H9 (cell line): ENCODE results near the gene SLIT1. TPM values are rescaled to one million over a fixed set of nuclear protein-coding genes. Genes with fewer than 3 reads are reported as not detected.
A peak's percentile ranks its signal among the peaks of the same experiment; 100 is the strongest.

Experiments
- DNase-seq: peaks from one replicate; pipeline ENCODE4 v3.0.0-alpha.2; 2017
- H2AFZ ChIP-seq: one replicate; pipeline ENCODE4 v1.6.1; 2013; ENCODE audit warnings: mild to moderate bottlenecking, low read length, control low read depth, moderate library complexity
- H2AK5ac ChIP-seq: 2 replicates; pipeline ENCODE4 v1.6.1; 2013; ENCODE audit warnings: low read length, control low read depth, mixed read lengths; ENCODE audit not compliant: insufficient read length
- H2BK120ac ChIP-seq: one replicate; pipeline ENCODE4 v1.6.1; 2013; ENCODE audit warnings: low read depth, mild to moderate bottlenecking, low read length, control low read depth, inconsistent platforms; ENCODE audit not compliant: poor library complexity, severe bottlenecking
- H2BK12ac ChIP-seq: 2 replicates; pipeline ENCODE4 v1.6.1; 2013; ENCODE audit warnings: low read length, control low read depth, mixed read lengths, low read depth; ENCODE audit not compliant: insufficient read length
- H2BK15ac ChIP-seq: 2 replicates; pipeline ENCODE4 v1.6.1; 2013; ENCODE audit warnings: low read depth, low read length, control low read depth
- H2BK20ac ChIP-seq: one replicate; pipeline ENCODE4 v1.6.1; 2013; ENCODE audit warnings: low read depth, mild to moderate bottlenecking, low read length, control low read depth, inconsistent platforms; ENCODE audit not compliant: poor library complexity, severe bottlenecking
- H2BK5ac ChIP-seq: 2 replicates; pipeline ENCODE4 v1.6.1; 2013; ENCODE audit warnings: low read length, control low read depth, mixed read lengths; ENCODE audit not compliant: insufficient read length
- H3K14ac ChIP-seq: 2 replicates; pipeline ENCODE4 v1.6.1; 2013; ENCODE audit warnings: low read length, control low read depth; ENCODE audit not compliant: insufficient read depth
- H3K18ac ChIP-seq: 2 replicates; pipeline ENCODE4 v1.6.1; 2013; ENCODE audit warnings: low read depth, mild to moderate bottlenecking, mixed read lengths, low read length, control low read depth; ENCODE audit not compliant: insufficient read length
- H3K23ac ChIP-seq: 2 replicates; pipeline ENCODE4 v1.6.1; 2013; ENCODE audit warnings: low read length, control low read depth, mixed read lengths, low read depth; ENCODE audit not compliant: insufficient read length
- H3K23me2 ChIP-seq: 2 replicates; pipeline ENCODE4 v1.6.1; 2013; ENCODE audit warnings: low read depth, mild to moderate bottlenecking, mixed read lengths, low read length, control low read depth; ENCODE audit not compliant: insufficient read length, poor library complexity, severe bottlenecking
- H3K27ac ChIP-seq: 2 replicates; pipeline ENCODE4 v1.5.1; 2013; ENCODE audit warnings: low read length, control low read depth, mixed read lengths, low read depth; ENCODE audit not compliant: insufficient read length
- H3K27me3 ChIP-seq: 2 replicates; pipeline ENCODE4 v1.6.1; 2013; ENCODE audit warnings: low read length, control low read depth, inconsistent platforms; ENCODE audit not compliant: insufficient read depth
- H3K4ac ChIP-seq: 2 replicates; pipeline ENCODE4 v1.6.1; 2013; ENCODE audit warnings: low read depth, mild to moderate bottlenecking, control low read depth, inconsistent platforms, low read length, moderate library complexity
- H3K4me1 ChIP-seq: 2 replicates; pipeline ENCODE4 v1.6.1; 2013; ENCODE audit warnings: low read length, control low read depth, inconsistent platforms; ENCODE audit not compliant: insufficient read depth
- H3K4me2 ChIP-seq: 2 replicates; pipeline ENCODE4 v1.6.1; 2013; ENCODE audit warnings: low read length, control low read depth, mixed read lengths; ENCODE audit not compliant: insufficient read length, insufficient read depth
- H3K56ac ChIP-seq: 2 replicates; pipeline ENCODE4 v1.6.1; 2013; ENCODE audit warnings: low read depth, mild to moderate bottlenecking, mixed read lengths, low read length, control low read depth; ENCODE audit not compliant: insufficient read length
- H3K79me1 ChIP-seq: 2 replicates; pipeline ENCODE4 v1.6.1; 2013; ENCODE audit warnings: low read depth, mild to moderate bottlenecking, moderate library complexity, low read length, control low read depth, inconsistent platforms; ENCODE audit not compliant: insufficient read depth, poor library complexity, severe bottlenecking
- H3K79me2 ChIP-seq: 2 replicates; pipeline ENCODE4 v1.6.1; 2013; ENCODE audit warnings: low read length, control low read depth, inconsistent platforms; ENCODE audit not compliant: insufficient read depth
- H3K9ac ChIP-seq: 2 replicates; pipeline ENCODE4 v1.6.1; 2013; ENCODE audit warnings: low read length, control low read depth, mixed read lengths; ENCODE audit not compliant: insufficient read length; ENCODE audit errors: extremely low read depth
- H3K9me3 ChIP-seq: one replicate; pipeline ENCODE4 v1.6.1; 2013; ENCODE audit warnings: low read depth, low read length, inconsistent platforms; ENCODE audit not compliant: control insufficient read depth
- H3T11ph ChIP-seq: one replicate; pipeline ENCODE4 v1.6.1; 2013; ENCODE audit warnings: mild to moderate bottlenecking, low read length, control low read depth, inconsistent platforms
- H4K20me1 ChIP-seq: one replicate; pipeline ENCODE4 v1.6.1; 2013; ENCODE audit not compliant: control insufficient read depth, insufficient read length, insufficient read depth
- H4K5ac ChIP-seq: 2 replicates; pipeline ENCODE4 v1.6.1; 2013; ENCODE audit warnings: low read depth, mild to moderate bottlenecking, mixed read lengths, low read length, control low read depth; ENCODE audit not compliant: insufficient read length
- H4K8ac ChIP-seq: replicated peaks from 2 replicates; pipeline ENCODE4 v1.6.1; 2013; ENCODE audit warnings: low read length, control low read depth, mixed read lengths, low read depth; ENCODE audit not compliant: insufficient read length
- H4K91ac ChIP-seq: 2 replicates; pipeline ENCODE4 v1.6.1; 2013; ENCODE audit warnings: low read depth, mild to moderate bottlenecking, moderate library complexity, mixed read lengths, low read length, control low read depth; ENCODE audit not compliant: insufficient read length
- H3K27ac Mint-ChIP-seq, 3 experiments: 2 replicates in 2 of 3; 3 replicates in 1 of 3; pipeline ENCODE4 v1.8.0; 2020 to 2021; ENCODE audit warnings: mixed read lengths in 3 of 3, mild to moderate bottlenecking in 1 of 3, moderate library complexity in 1 of 3
- H3K27me3 Mint-ChIP-seq: 2 replicates; pipeline ENCODE4 v1.8.0; 2021; ENCODE audit warnings: low read depth, mild to moderate bottlenecking, moderate library complexity, mixed read lengths
- H3K36me3 Mint-ChIP-seq, 3 experiments: 2 replicates in 2 of 3; 3 replicates in 1 of 3; pipeline ENCODE4 v1.8.0; 2020 to 2021; ENCODE audit warnings: low read depth in 3 of 3, mixed read lengths in 3 of 3; ENCODE audit not compliant: insufficient read depth in 1 of 3
- H3K4me1 Mint-ChIP-seq, 2 experiments: 2 replicates each; pipeline ENCODE4 v1.8.0; 2020; ENCODE audit warnings: mixed read lengths in 2 of 2
- H3K4me3 Mint-ChIP-seq, 2 experiments: 2 replicates in 1 of 2; 3 replicates in 1 of 2; pipeline ENCODE4 v1.8.0; 2020 to 2021; ENCODE audit warnings: mild to moderate bottlenecking in 2 of 2, mixed read lengths in 2 of 2, moderate library complexity in 1 of 2
- H3K9me3 Mint-ChIP-seq, 2 experiments: 2 replicates in 1 of 2; 3 replicates in 1 of 2; pipeline ENCODE4 v1.8.0; 2020; ENCODE audit warnings: mild to moderate bottlenecking in 2 of 2, mixed read lengths in 2 of 2, moderate library complexity in 1 of 2
- WGBS: extraction: QIAGEN DNeasy Blood & Tissue Kit; methylation state at CpG from one replicate; pipeline ENCODE4 v1.1.7; 2013; ENCODE audit warnings: missing lambda C conversion rate, low lambda C conversion rate, mixed read lengths; ENCODE audit not compliant: insufficient read length; ENCODE audit errors: extremely low coverage; 5-methylcytosine and 5-hydroxymethylcytosine counted together
- total RNA-seq: library from RNA; stranded (reverse); gene quantifications from 2 replicates; pipeline ENCODE4 v1.2.1, GENCODE V29; 2021
- TF ChIP-seq, protein P1 (sequence below): fragments of 200-600 bp; sonication (generic); conservative IDR thresholded peaks from 3 replicates; pipeline ENCODE4 v1.8.0; 2021; ENCODE audit warnings: antibody characterized with exemption, mild to moderate bottlenecking

SLIT1 gene
- total RNA-seq, 1 experiment from 2014 or later, result 0.57 TPM

DNA sequence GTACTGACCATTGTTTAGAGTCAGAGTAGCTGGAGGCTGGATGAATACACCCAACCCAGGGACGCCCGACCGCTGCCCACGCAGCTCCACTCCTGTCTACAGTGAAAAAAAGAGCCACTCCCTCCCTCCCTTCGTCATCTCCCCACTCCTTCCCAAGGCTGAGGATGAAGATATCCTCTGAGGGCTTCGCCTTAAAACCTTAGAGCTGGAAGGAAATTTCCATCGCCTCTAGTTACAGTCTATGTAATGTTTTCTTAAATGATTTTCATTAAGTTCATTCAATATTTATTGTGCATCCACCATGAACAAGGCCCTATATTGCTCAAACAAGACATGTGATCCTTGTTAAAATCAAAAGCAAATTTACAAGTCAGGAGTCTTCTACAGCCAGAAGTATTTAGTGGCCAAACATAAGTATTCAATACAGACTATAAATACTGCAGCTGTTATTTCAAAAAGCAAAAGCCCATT lies 11.3 kb upstream of the SLIT1 start:
- Histone ChIP-seq H3K9ac (no peak overlapping the region), H4K20me1 (no peaks in the 10 kb centered on the region), H3K27ac (no peak overlapping the region), H3K79me1 (no peaks in the 10 kb centered on the region), H2AK5ac (no peak overlapping the region), H3K23me2 (peaks cover 6% of the 10 kb centered on the region), H3K23ac (no peak overlapping the region), H3K9me3 (no peaks in the 10 kb centered on the region), H3T11ph (no peak overlapping the region), H2BK20ac (no peak overlapping the region), H3K4ac (no peak overlapping the region), H3K79me2 (no peaks in the 10 kb centered on the region), H2BK12ac (no peak overlapping the region), H2AFZ (no peak overlapping the region), H2BK120ac (no peak overlapping the region), H4K91ac (no peak overlapping the region), H3K14ac (no peak overlapping the region), H4K8ac (no peak overlapping the region), H2BK5ac (no peak overlapping the region), H3K18ac (no peak overlapping the region), H3K4me1 (no peaks in the 10 kb centered on the region; the same call in 1 of the 2 replicates), H3K27me3 (peaks cover 5% of the 10 kb centered on the region; the same call in 1 of the 2 replicates), H4K5ac (no peak overlapping the region), H3K56ac (no peak overlapping the region), H3K4me2 (peak overlapping the region; percentile 65), H2BK15ac (no peak overlapping the region)
- WGBS, result no CpG with 5 or more reads among the region's 7 CpGs
- Mint-ChIP-seq H3K36me3 (no peaks in the 10 kb centered on the region), H3K27ac (no peak overlapping the region), H3K9me3 (no peaks in the 10 kb centered on the region), H3K4me3 (peak overlapping the region in 1 of 2 experiments; percentile 60; a peak in 4 of 5 replicates), H3K27me3 (peaks cover 45% of the 10 kb centered on the region), H3K4me1 (peaks cover 12 to 15% of the 10 kb centered on the region in 2 experiments)
- TF ChIP-seq, protein P1, sequence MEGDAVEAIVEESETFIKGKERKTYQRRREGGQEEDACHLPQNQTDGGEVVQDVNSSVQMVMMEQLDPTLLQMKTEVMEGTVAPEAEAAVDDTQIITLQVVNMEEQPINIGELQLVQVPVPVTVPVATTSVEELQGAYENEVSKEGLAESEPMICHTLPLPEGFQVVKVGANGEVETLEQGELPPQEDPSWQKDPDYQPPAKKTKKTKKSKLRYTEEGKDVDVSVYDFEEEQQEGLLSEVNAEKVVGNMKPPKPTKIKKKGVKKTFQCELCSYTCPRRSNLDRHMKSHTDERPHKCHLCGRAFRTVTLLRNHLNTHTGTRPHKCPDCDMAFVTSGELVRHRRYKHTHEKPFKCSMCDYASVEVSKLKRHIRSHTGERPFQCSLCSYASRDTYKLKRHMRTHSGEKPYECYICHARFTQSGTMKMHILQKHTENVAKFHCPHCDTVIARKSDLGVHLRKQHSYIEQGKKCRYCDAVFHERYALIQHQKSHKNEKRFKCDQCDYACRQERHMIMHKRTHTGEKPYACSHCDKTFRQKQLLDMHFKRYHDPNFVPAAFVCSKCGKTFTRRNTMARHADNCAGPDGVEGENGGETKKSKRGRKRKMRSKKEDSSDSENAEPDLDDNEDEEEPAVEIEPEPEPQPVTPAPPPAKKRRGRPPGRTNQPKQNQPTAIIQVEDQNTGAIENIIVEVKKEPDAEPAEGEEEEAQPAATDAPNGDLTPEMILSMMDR, result no peak
- DNase-seq, result no peak
